ENCODE data around the gene PPY.
"Not testable (repeated sequence)": the region's sequence is repeated elsewhere in the genome, so short reads cannot be mapped to it uniquely, and the experiment has no call there.

The PPY gene

DNA sequence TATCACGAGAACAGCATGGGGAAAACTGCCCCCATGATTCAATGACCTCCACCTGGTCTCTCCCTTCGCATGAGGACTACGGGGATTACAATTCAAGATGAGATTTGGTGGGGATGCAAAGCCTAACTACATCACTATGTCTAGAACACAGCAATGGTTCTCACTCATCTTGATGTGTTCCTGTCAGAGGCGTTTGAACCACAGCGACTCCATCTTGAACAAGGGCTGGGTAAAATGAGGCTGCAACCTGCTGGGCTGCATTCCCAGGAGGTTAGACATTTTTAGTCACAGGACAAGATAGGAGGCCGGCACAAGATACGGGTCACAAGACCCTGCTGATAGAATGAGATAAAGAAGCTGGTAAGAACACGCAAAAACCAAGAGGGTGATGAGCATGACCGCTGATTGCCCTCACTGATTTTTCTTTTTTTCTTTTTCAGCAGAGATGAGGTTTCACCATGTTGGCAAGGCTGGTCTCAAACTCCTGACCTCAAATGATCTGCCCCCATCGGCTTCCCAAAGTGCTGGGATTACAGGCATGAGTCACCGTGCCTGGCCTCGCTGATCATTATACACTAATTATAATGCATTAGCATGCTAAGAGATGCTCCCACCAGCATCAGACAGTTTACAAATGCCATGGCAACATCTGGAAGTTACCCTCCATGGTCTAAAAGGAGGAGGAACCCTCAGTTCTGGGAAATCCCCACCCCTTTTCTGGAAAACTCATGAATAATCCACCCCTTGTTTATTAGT, 3.0 kb upstream of the PPY start:
- Histone ChIP-seq H3K4me3 (ENCODE audit: low read length) (no peak overlapping the region), H3K9ac (ENCODE audit: low read depth, low read length) (no peak overlapping the region), H3K36me3 (ENCODE audit: insufficient read depth, low read length) (no peaks in the 10 kb centered on the region), H3K27me3 (ENCODE audit: insufficient read depth, low read length) (peaks cover 1% of the 10 kb centered on the region; the same call in 1 of the 2 replicates), H3K9me3 (ENCODE audit: insufficient read depth, low read depth, low read length) (no peaks in the 10 kb centered on the region), H3K27ac (ENCODE audit: low read depth, low read length) (no peak overlapping the region), H3K4me1 (ENCODE audit: insufficient read depth, low read length) (no peaks in the 10 kb centered on the region)
- WGBS: 85% methylated on average over 12 of the region's 12 CpGs

- peaks cover 34% of the 10 kb centered on the region for H3K27me3 ChIP-seq (ENCODE audit: insufficient read depth, low read length)
- WGBS: 61% methylated on average over 7 of the region's 7 CpGs
Observed at GRCh38 chr17:43940630-43941029, 1.6 kb downstream of the PPY start.

DNA sequence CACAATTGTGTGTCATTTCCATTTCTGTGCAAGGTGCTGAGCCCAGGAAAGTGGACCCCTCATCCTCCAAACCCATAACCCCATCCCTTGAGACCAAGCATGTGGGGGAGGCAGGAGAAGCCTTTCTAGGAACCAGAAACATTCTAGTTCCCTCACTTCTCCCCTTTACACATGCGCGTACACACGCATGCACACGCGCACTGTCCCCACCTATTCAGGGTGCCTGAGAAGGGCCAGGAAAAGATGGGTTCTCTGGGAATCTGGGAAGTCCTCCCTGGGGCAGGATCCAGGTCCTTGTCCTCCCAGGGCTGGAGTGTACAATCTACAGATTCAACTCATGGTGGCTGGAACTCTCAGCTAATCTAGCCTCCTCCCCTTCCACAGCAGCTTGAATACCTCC, 2.4 kb downstream of the PPY start:
- Histone ChIP-seq H3K9ac (ENCODE audit: low read depth, low read length) (no peak overlapping the region), H3K4me1 (ENCODE audit: insufficient read depth, low read length) (no peaks in the 10 kb centered on the region), H3K36me3 (ENCODE audit: insufficient read depth, low read length) (no peaks in the 10 kb centered on the region), H3K4me3 (ENCODE audit: low read length) (no peak overlapping the region), H3K9me3 (ENCODE audit: insufficient read depth, low read depth, low read length) (no peaks in the 10 kb centered on the region), H3K27me3 (ENCODE audit: insufficient read depth, low read length) (peaks cover 34% of the 10 kb centered on the region), H3K27ac (ENCODE audit: low read depth, low read length) (no peak overlapping the region)
- 88% methylated on average over 5 of the region's 5 CpGs for WGBS

More at GRCh38 chr17:43940630-43941029, 1.6 kb downstream of the PPY start:
- H3K4me1 ChIP-seq (ENCODE audit: insufficient read depth, low read length): no peaks in the 10 kb centered on the region
- no peak overlapping the region for H3K4me3 ChIP-seq (ENCODE audit: low read length)
- no peaks in the 10 kb centered on the region for H3K36me3 ChIP-seq (ENCODE audit: insufficient read depth, low read length)
- no peak overlapping the region for H3K9ac ChIP-seq (ENCODE audit: low read depth, low read length)
- H3K27ac ChIP-seq (ENCODE audit: low read depth, low read length): no peak overlapping the region
- no peaks in the 10 kb centered on the region for H3K9me3 ChIP-seq (ENCODE audit: insufficient read depth, low read depth, low read length)

DNA sequence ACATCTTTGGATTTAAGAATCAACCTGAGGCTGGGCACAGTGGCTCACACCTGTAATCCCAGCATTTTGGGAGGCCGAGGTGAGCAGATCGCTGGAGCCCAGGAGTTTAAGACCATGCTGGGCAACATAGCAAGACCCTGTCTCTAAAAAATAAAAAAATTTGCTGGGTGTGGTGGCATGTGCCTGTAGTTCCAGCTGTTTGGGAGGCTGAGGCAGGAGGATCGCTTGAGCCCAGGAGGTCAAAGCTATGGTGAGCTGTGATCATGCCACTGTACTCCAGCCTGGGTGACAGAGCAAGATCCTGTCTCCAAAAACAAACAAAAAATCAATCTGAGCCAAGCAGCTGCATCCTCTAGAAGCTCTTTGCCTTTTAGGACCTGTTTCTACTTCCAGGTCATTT, 2.8 kb downstream of the PPY start:
- not testable (repeated sequence) for H3K27ac ChIP-seq (ENCODE audit: low read depth, low read length); H3K36me3 ChIP-seq (ENCODE audit: insufficient read depth, low read length); H3K4me3 ChIP-seq (ENCODE audit: low read length); H3K4me1 ChIP-seq (ENCODE audit: insufficient read depth, low read length); H3K9me3 ChIP-seq (ENCODE audit: insufficient read depth, low read depth, low read length); H3K9ac ChIP-seq (ENCODE audit: low read depth, low read length)
- H3K27me3 ChIP-seq (ENCODE audit: insufficient read depth, low read length): peaks cover 34% of the 10 kb centered on the region
- 95% methylated on average over 3 of the region's 3 CpGs for WGBS

- Histone ChIP-seq H3K27ac (ENCODE audit: low read depth, low read length) (no peak overlapping the region), H3K9ac (ENCODE audit: low read depth, low read length) (no peak overlapping the region), H3K4me3 (ENCODE audit: low read length) (no peak overlapping the region), H3K4me1 (ENCODE audit: insufficient read depth, low read length) (no peaks in the 10 kb centered on the region), H3K36me3 (ENCODE audit: insufficient read depth, low read length) (no peaks in the 10 kb centered on the region), H3K9me3 (ENCODE audit: insufficient read depth, low read depth, low read length) (no peaks in the 10 kb centered on the region), H3K27me3 (ENCODE audit: insufficient read depth, low read length) (peaks cover 34% of the 10 kb centered on the region)
- WGBS: 86% methylated on average over 6 of the region's 6 CpGs
Observed at GRCh38 chr17:43938838-43939182, 3.5 kb downstream of the PPY start.

GRCh38 chr17:43936434-43936833, 5.8 kb downstream of the PPY start:
- Histone ChIP-seq H3K4me3 (ENCODE audit: low read length) (no peak overlapping the region), H3K27ac (ENCODE audit: low read depth, low read length) (no peak overlapping the region), H3K27me3 (ENCODE audit: insufficient read depth, low read length) (peaks cover 34% of the 10 kb centered on the region)

DNA sequence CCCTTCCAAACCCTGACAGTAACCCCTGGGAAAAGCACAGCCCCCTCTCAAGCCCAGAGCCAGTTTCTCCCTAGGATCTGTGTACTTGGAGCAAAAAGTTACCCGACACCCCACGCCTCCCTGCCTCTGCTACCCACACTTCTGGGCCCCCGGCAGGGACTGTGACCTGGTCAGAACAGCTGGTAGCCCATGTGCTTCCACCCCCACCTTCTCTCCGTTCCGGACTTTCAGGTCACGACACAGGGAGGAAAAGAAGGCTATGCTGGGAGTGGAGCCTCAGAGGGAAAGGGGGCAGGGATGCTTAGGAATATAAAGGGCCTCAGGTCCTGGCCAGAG, 6.4 kb downstream of the PPY start:
- Histone ChIP-seq H3K4me3 (ENCODE audit: low read length) (no peak overlapping the region), H3K36me3 (ENCODE audit: insufficient read depth, low read length) (no peaks in the 10 kb centered on the region), H3K9me3 (ENCODE audit: insufficient read depth, low read depth, low read length) (no peaks in the 10 kb centered on the region), H3K9ac (ENCODE audit: low read depth, low read length) (no peak overlapping the region), H3K27me3 (ENCODE audit: insufficient read depth, low read length) (peaks cover 34% of the 10 kb centered on the region), H3K4me1 (ENCODE audit: insufficient read depth, low read length) (no peaks in the 10 kb centered on the region), H3K27ac (ENCODE audit: low read depth, low read length) (no peak overlapping the region)
- 82% methylated on average over 5 of the region's 6 CpGs for WGBS

More at GRCh38 chr17:43936434-43936833, 5.8 kb downstream of the PPY start:
- Histone ChIP-seq H3K9ac (ENCODE audit: low read depth, low read length) (no peak overlapping the region), H3K9me3 (ENCODE audit: insufficient read depth, low read depth, low read length) (no peaks in the 10 kb centered on the region), H3K4me1 (ENCODE audit: insufficient read depth, low read length) (no peaks in the 10 kb centered on the region), H3K36me3 (ENCODE audit: insufficient read depth, low read length) (no peaks in the 10 kb centered on the region)
- 98% methylated on average over 2 of the region's 3 CpGs for WGBS

DNA sequence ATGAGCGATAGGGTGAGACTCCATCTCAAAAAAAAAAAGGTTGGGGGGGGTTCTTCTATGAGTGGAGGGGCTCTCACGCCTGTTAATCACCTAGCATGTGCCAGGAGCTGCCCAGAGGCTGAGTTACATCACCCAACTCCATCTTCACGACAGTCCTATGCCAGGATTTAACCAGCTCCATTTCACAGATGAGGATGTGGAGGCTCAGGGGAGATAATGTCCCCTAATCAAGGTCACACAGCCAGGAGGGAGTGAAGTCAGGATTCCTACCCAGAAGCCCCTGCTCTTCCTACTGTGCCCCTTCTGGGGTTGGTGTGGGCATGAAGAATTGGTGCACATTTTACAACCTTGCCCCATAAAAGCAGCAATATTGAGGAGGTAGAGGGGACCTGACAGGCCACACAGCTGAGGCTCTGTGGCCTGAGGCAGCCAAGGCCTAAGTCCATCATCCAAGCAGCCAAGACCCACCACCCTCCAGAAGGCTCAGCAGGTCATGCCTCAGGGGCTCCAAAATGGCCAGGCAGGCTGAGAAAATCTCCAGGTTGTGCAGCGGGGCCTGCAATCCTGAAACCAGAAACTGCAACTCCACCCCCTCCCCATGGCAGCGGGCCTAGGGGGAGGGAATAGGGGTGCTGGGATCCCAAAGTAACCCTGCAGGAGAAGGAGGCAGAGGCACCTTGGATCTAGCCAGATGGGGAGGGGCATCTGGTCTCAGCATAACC, 6.9 kb downstream of the PPY start:
- Histone ChIP-seq H3K27ac (ENCODE audit: low read depth, low read length) (no peak overlapping the region), H3K4me1 (ENCODE audit: insufficient read depth, low read length) (no peaks in the 10 kb centered on the region), H3K27me3 (ENCODE audit: insufficient read depth, low read length) (peaks cover 34% of the 10 kb centered on the region), H3K9me3 (ENCODE audit: insufficient read depth, low read depth, low read length) (no peaks in the 10 kb centered on the region), H3K9ac (ENCODE audit: low read depth, low read length) (no peak overlapping the region), H3K36me3 (ENCODE audit: insufficient read depth, low read length) (no peaks in the 10 kb centered on the region), H3K4me3 (ENCODE audit: low read length) (no peak overlapping the region)
- 89% methylated on average over 4 of the region's 5 CpGs for WGBS

DNA sequence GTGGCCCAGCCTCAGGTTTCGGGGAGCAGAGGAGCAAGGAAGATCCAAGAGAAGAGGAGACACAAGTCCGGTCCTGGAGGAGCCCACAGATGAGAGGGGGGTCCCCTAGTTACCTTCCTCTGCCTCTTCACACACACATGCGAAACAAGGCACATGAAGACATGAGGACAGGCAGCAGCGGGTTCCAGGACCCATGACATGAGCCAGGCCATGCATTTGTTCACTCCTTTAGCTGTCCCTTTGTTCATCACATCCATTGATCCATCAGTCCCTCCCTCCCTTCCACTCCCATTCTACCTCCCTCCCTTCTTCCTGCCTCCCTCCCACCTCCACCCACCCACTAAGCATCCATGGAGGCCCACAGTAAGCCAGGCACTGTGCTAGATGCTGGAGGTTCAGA, 9.4 kb downstream of the PPY start:
- whole genome bisulfite sequencing: 95% methylated on average over 4 of the region's 4 CpGs
- H3K9me3 ChIP-seq (ENCODE audit: insufficient read depth, low read depth, low read length): no peaks in the 10 kb centered on the region
- H3K4me3 ChIP-seq (ENCODE audit: low read length): no peak overlapping the region
- no peak overlapping the region for H3K9ac ChIP-seq (ENCODE audit: low read depth, low read length)
- no peaks in the 10 kb centered on the region for H3K36me3 ChIP-seq (ENCODE audit: insufficient read depth, low read length)
- peaks cover 23% of the 10 kb centered on the region for H3K27me3 ChIP-seq (ENCODE audit: insufficient read depth, low read length)
- no peaks in the 10 kb centered on the region for H3K4me1 ChIP-seq (ENCODE audit: insufficient read depth, low read length)
- H3K27ac ChIP-seq (ENCODE audit: low read depth, low read length): no peak overlapping the region

GRCh38 chr17:43932357-43932756, 9.9 kb downstream of the PPY start:
- Histone ChIP-seq H3K27ac (ENCODE audit: low read depth, low read length) (no peak overlapping the region), H3K4me3 (ENCODE audit: low read length) (no peak overlapping the region), H3K36me3 (ENCODE audit: insufficient read depth, low read length) (no peaks in the 10 kb centered on the region), H3K9me3 (ENCODE audit: insufficient read depth, low read depth, low read length) (no peaks in the 10 kb centered on the region), H3K4me1 (ENCODE audit: insufficient read depth, low read length) (0 out of 2 replicates have a peak, but pooled peaks cover 3% of the 10 kb centered on the region), H3K27me3 (ENCODE audit: insufficient read depth, low read length) (peaks cover 23% of the 10 kb centered on the region), H3K9ac (ENCODE audit: low read depth, low read length) (no peak overlapping the region)
- 91% methylated on average over 10 of the region's 10 CpGs for WGBS

DNA sequence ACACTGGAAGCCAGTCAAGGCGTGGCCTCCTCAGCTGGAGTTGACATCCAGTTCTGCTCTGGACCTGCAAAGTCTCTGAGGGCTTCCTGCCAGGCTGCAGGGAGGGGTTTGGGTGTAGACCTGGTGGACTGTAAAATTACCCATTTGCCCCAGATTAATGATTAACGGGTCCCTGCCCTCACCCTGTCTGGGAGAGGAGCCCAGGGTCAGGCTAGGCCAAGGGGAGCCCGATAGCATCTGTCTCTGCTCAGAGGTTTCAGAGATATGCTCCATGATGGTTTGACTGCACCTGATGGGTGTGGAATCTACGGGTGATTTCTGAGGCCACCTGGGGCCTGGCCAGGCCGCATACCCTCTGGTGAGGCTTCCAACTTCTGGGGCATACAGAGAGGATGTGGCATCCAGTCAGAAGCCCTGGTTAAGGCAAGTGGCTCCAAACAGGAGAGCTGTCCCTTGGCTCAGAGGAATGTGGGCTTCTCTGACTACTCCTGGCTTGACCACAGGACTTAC, 11.2 kb downstream of the PPY start:
- Histone ChIP-seq H3K27ac (ENCODE audit: low read depth, low read length) (no peak overlapping the region), H3K4me1 (ENCODE audit: insufficient read depth, low read length) (0 out of 2 replicates have a peak, but pooled peaks cover 3% of the 10 kb centered on the region), H3K27me3 (ENCODE audit: insufficient read depth, low read length) (peaks cover 29% of the 10 kb centered on the region), H3K9me3 (ENCODE audit: insufficient read depth, low read depth, low read length) (no peaks in the 10 kb centered on the region), H3K4me3 (ENCODE audit: low read length) (no peak overlapping the region), H3K9ac (ENCODE audit: low read depth, low read length) (no peak overlapping the region), H3K36me3 (ENCODE audit: insufficient read depth, low read length) (no peaks in the 10 kb centered on the region)
- WGBS: 90% methylated on average over 5 of the region's 5 CpGs

All from HUES64 (cell line).